ENCODE data around the gene FREY1.
"Not testable (repeated sequence)": the region's sequence is repeated elsewhere in the genome, so short reads cannot be mapped to it uniquely, and the experiment has no call there.

FREY1 gene

GRCh38 chr11:45909594-45910475 lies 2.8 kb upstream of the FREY1 start:
- FAIRE-seq, result no peak
- TF ChIP-seq TAF1 (IDR thresholded peaks at IDR 0.05; ENCODE audit: borderline replicate concordance, low read depth, low read length) (no peak), POLR2AphosphoS5 (IDR thresholded peaks at IDR 0.05; ENCODE audit: low read depth, low read length) (no peak), POLR2A (IDR thresholded peaks at IDR 0.05; ENCODE audit: low read depth, low read length) (no peak; the same call in 1 of the 2 replicates)
- DNase-seq (ENCODE audit: insufficient read length), result no peak

GRCh38 chr11:45907911-45908370 lies 870 bp upstream of the FREY1 start:
- no peak for TF ChIP-seq POLR2A (IDR thresholded peaks at IDR 0.05; ENCODE audit: low read depth, low read length)
- TF ChIP-seq POLR2AphosphoS5 (IDR thresholded peaks at IDR 0.05; ENCODE audit: low read depth, low read length), result no peak; the same call in 1 of the 2 replicates
- no peak for TF ChIP-seq TAF1 (IDR thresholded peaks at IDR 0.05; ENCODE audit: borderline replicate concordance, low read depth, low read length)
- no peak for DNase-seq (ENCODE audit: insufficient read length)
- FAIRE-seq, result no peak

GRCh38 chr11:45906096-45906682 lies 882 bp downstream of the FREY1 start:
- DNase-seq (ENCODE audit: insufficient read length) (no peak), FAIRE-seq (peak; percentile 64)
- TF ChIP-seq POLR2AphosphoS5 (IDR thresholded peaks at IDR 0.05; ENCODE audit: low read depth, low read length) (no peak), POLR2A (IDR thresholded peaks at IDR 0.05; ENCODE audit: low read depth, low read length) (no peak), TAF1 (IDR thresholded peaks at IDR 0.05; ENCODE audit: borderline replicate concordance, low read depth, low read length) (no peak)

GRCh38 chr11:45905576-45905975 lies 1.5 kb downstream of the FREY1 start:
- not testable (repeated sequence) for DNase-seq (ENCODE audit: insufficient read length); FAIRE-seq

- FAIRE-seq (no peak), DNase-seq (ENCODE audit: insufficient read length) (no peak)
- TF ChIP-seq POLR2A (IDR thresholded peaks at IDR 0.05; ENCODE audit: low read depth, low read length) (no peak), TAF1 (IDR thresholded peaks at IDR 0.05; ENCODE audit: borderline replicate concordance, low read depth, low read length) (no peak), POLR2AphosphoS5 (IDR thresholded peaks at IDR 0.05; ENCODE audit: low read depth, low read length) (no peak)
Measured at GRCh38 chr11:45905095-45905494, 2.0 kb downstream of the FREY1 start.

GRCh38 chr11:45904309-45904915 lies 2.7 kb downstream of the FREY1 start:
- FAIRE-seq (no peak), DNase-seq (ENCODE audit: insufficient read length) (no peak)
- no peak for TF ChIP-seq TAF1 (IDR thresholded peaks at IDR 0.05; ENCODE audit: borderline replicate concordance, low read depth, low read length)

- no peak for TF ChIP-seq POLR2A (IDR thresholded peaks at IDR 0.05; ENCODE audit: low read depth, low read length)
- no peak for TF ChIP-seq TAF1 (IDR thresholded peaks at IDR 0.05; ENCODE audit: borderline replicate concordance, low read depth, low read length)
- TF ChIP-seq POLR2AphosphoS5 (IDR thresholded peaks at IDR 0.05; ENCODE audit: low read depth, low read length), result no peak
- DNase-seq (ENCODE audit: insufficient read length) (no peak), FAIRE-seq (no peak)
Measured at GRCh38 chr11:45902452-45903380, 4.4 kb downstream of the FREY1 start.

GRCh38 chr11:45901626-45902025 lies 5.4 kb downstream of the FREY1 start:
- FAIRE-seq (no peak), DNase-seq (ENCODE audit: insufficient read length) (no peak)
- no peak for TF ChIP-seq POLR2AphosphoS5 (IDR thresholded peaks at IDR 0.05; ENCODE audit: low read depth, low read length)
- TF ChIP-seq POLR2A (IDR thresholded peaks at IDR 0.05; ENCODE audit: low read depth, low read length), result no peak
- TF ChIP-seq TAF1 (IDR thresholded peaks at IDR 0.05; ENCODE audit: borderline replicate concordance, low read depth, low read length), result no peak

- DNase-seq (ENCODE audit: insufficient read length) (no peak), FAIRE-seq (no peak)
- TF ChIP-seq POLR2A (IDR thresholded peaks at IDR 0.05; ENCODE audit: low read depth, low read length), result no peak
- TF ChIP-seq POLR2AphosphoS5 (IDR thresholded peaks at IDR 0.05; ENCODE audit: low read depth, low read length), result no peak
- TF ChIP-seq TAF1 (IDR thresholded peaks at IDR 0.05; ENCODE audit: borderline replicate concordance, low read depth, low read length), result no peak
Measured at GRCh38 chr11:45900916-45901617, 6.0 kb downstream of the FREY1 start.

GRCh38 chr11:45900175-45900800 lies 6.8 kb downstream of the FREY1 start:
- FAIRE-seq; DNase-seq (ENCODE audit: insufficient read length): not testable (repeated sequence)

Measured in GM12892 (cell line).